ENCODE measurements around the gene NAB2. TPM values are rescaled to one million over a fixed set of nuclear protein-coding genes. Genes with fewer than 3 reads are reported as not detected.

Gene NAB2
- polyA plus RNA-seq, 1 of the 3 experiments (the other 2 are of a cell fraction): 23.7 TPM

- DNase-seq: peak; percentile 4
- WGBS (ENCODE audit: low lambda C conversion rate): 83% methylated on average over 8 of the region's 11 CpGs
- Histone ChIP-seq H3K27ac (ENCODE audit: low read depth in 2 of 2, low read length in 1 of 2) (no peak overlapping the region), H3K27me3 (ENCODE audit: insufficient read depth) (no peaks in the 10 kb centered on the region), H3K79me2 (ENCODE audit: insufficient read depth) (no peaks in the 10 kb centered on the region), H4K20me1 (ENCODE audit: insufficient read depth) (0 out of 2 replicates have a peak, but pooled peaks cover 4% of the 10 kb centered on the region), H2AFZ (ENCODE audit: low read depth) (no peak overlapping the region), H3K36me3 (replicated peaks in 1 of 2; ENCODE audit: control insufficient read depth in 1 of 2, insufficient read depth in 2 of 2, low read length in 1 of 2) (peaks cover 8 to 18% of the 10 kb centered on the region in 2 experiments), H3K4me2 (no peak overlapping the region), H3K4me1 (ENCODE audit: control insufficient read depth in 1 of 2, insufficient read depth in 2 of 2, low read depth in 1 of 2, low read length in 1 of 2) (peaks cover 0 to 14% of the 10 kb centered on the region in 2 experiments; a peak in 1 of 4 replicates), H3K9me3 (no peaks in the 10 kb centered on the region), H3K4me3 (ENCODE audit: low read depth in 2 of 2, low read length in 1 of 2) (no peak overlapping the region), H3K9me2 (no peaks in the 10 kb centered on the region), H3K9ac (no peak overlapping the region), H3F3A (replicated peaks; ENCODE audit: insufficient read depth) (no peaks in the 10 kb centered on the region)
- TF ChIP-seq EP300 (IDR thresholded peaks at IDR 0.05; ENCODE audit: borderline replicate concordance in 1 of 2, low read depth in 1 of 2, low read length in 1 of 2) (no peak), TAF1 (IDR thresholded peaks at IDR 0.05; ENCODE audit: borderline replicate concordance, low read depth, low read length) (no peak), SMC3 (IDR thresholded peaks at IDR 0.05; ENCODE audit: low read depth, low read length) (no peak), MAX (IDR thresholded peaks at IDR 0.05; ENCODE audit: low read depth) (no peak), REST (IDR thresholded peaks at IDR 0.05; ENCODE audit: low read depth, low read length) (no peak)
- ChIA-PET CTCF (interaction anchor here (0.7 to 23.2 kb wide), 9 partner anchors 9 to 386 kb away, joined by 3 to 339 read pairs (median 4); partner anchors contain the start of genes NEMP1 and STAT6), POLR2A (interaction anchor here (1.1 to 2.1 kb wide), 2 partner anchors 13 to 20 kb away, joined by 4 to 6 read pairs; partner anchors contain the start of genes NEMP1 and STAT6)
Observed at GRCh38 chr12:57099047-57099714, 10.3 kb downstream of the NAB2 start.

- H3K79me2 ChIP-seq (ENCODE audit: insufficient read depth): no peaks in the 10 kb centered on the region
- H2AFZ ChIP-seq (ENCODE audit: low read depth): no peak overlapping the region
- 91% methylated on average over 11 of the region's 12 CpGs for WGBS (ENCODE audit: low lambda C conversion rate)
- H3K4me3 ChIP-seq (ENCODE audit: low read depth in 2 of 2, low read length in 1 of 2): no peak overlapping the region
- no peaks in the 10 kb centered on the region for H3K9me3 ChIP-seq
- DNase-seq: peak; percentile 4
- H3K4me2 ChIP-seq: no peak overlapping the region
- H3K9me2 ChIP-seq: no peaks in the 10 kb centered on the region
- peaks cover 0 to 14% of the 10 kb centered on the region in 2 experiments; a peak in 1 of 4 replicates for H3K4me1 ChIP-seq (ENCODE audit: control insufficient read depth in 1 of 2, insufficient read depth in 2 of 2, low read depth in 1 of 2, low read length in 1 of 2)
- H3K36me3 ChIP-seq (replicated peaks in 1 of 2; ENCODE audit: control insufficient read depth in 1 of 2, insufficient read depth in 2 of 2, low read length in 1 of 2): peaks cover 4 to 12% of the 10 kb centered on the region in 2 experiments
- no peak overlapping the region for H3K27ac ChIP-seq (ENCODE audit: low read depth in 2 of 2, low read length in 1 of 2)
- ChIA-PET CTCF (interaction anchor here (0.7 to 23.2 kb wide), 9 partner anchors 10 to 387 kb away, joined by 3 to 339 read pairs (median 3); partner anchors contain the start of genes NEMP1 and STAT6), POLR2A (interaction anchor here (2.1 kb wide), 1 partner anchor 12 kb away, joined by 6 read pairs; the partner anchor contains the start of gene STAT6)
- no peaks in the 10 kb centered on the region for H4K20me1 ChIP-seq (ENCODE audit: insufficient read depth)
- H3F3A ChIP-seq (replicated peaks; ENCODE audit: insufficient read depth): no peaks in the 10 kb centered on the region
- H3K9ac ChIP-seq: no peak overlapping the region
- TF ChIP-seq FOXM1 (IDR thresholded peaks at IDR 0.05; ENCODE audit: low read depth) (no peak), RCOR1 (IDR thresholded peaks at IDR 0.05; ENCODE audit: low read length) (no peak), IRF3 (IDR thresholded peaks at IDR 0.05; ENCODE audit: low read depth, low read length) (no peak), TEAD4 (IDR thresholded peaks at IDR 0.05; ENCODE audit: borderline replicate concordance, insufficient read depth) (no peak), FOSL2 (IDR thresholded peaks at IDR 0.05; ENCODE audit: borderline replicate concordance, low read depth) (no peak), SIN3A (IDR thresholded peaks at IDR 0.05; ENCODE audit: borderline replicate concordance, low read depth, low read length) (no peak), ELF1 (IDR thresholded peaks at IDR 0.05) (no peak), TAF1 (IDR thresholded peaks at IDR 0.05; ENCODE audit: borderline replicate concordance, low read depth, low read length) (no peak), RXRA (IDR thresholded peaks at IDR 0.05; ENCODE audit: borderline replicate concordance, low read depth) (no peak), YY1 (IDR thresholded peaks at IDR 0.05; ENCODE audit: low read depth) (no peak)
- H3K27me3 ChIP-seq (ENCODE audit: insufficient read depth): no peaks in the 10 kb centered on the region
Observed at GRCh38 chr12:57099766-57100165, 10.9 kb downstream of the NAB2 start.
